Thyroid gland (tissue), 4 donors: ENCODE data around the gene FOXN4. TPM values are rescaled to one million over a fixed set of nuclear protein-coding genes. Genes with fewer than 3 reads are reported as not detected.

Experiments
- DNase-seq, 2 donors: peaks; one replicate each; pipeline ENCODE4 v3.0.0-alpha.2; 2019
- H3K27ac ChIP-seq, 3 donors: fragments of 200-600 bp; sonication (generic); 1 replicate in 2 of 3; 2 replicates in 1 of 3; pipeline ENCODE4 v1.5.1; 2016 to 2019; ENCODE audit warnings: mild to moderate bottlenecking in 1 of 3, moderate library complexity in 1 of 3
- H3K27me3 ChIP-seq: fragments of 200-600 bp; sonication (generic); one replicate; pipeline ENCODE4 v1.5.1; 2019
- H3K36me3 ChIP-seq, 2 donors: fragments of 200-600 bp; sonication (generic); one replicate each; pipeline ENCODE4 v1.5.1; 2016 to 2019
- H3K4me1 ChIP-seq, 2 donors: fragments of 200-600 bp; sonication (generic); one replicate each; pipeline ENCODE4 v1.5.1; 2017 to 2019
- H3K4me3 ChIP-seq, 3 donors: fragments of 200-600 bp; sonication (generic); replicated peaks in 1 of 3; 1 replicate in 2 of 3; 2 replicates in 1 of 3; pipeline ENCODE4 v1.5.1; 2016; ENCODE audit warnings: mild to moderate bottlenecking in 1 of 3
- H3K9me3 ChIP-seq: fragments of 200-600 bp; sonication (generic); one replicate; pipeline ENCODE4 v1.5.1; 2017
- POLR2A ChIP-seq, 2 donors: fragments of 450-650 bp; IDR thresholded peaks; one replicate each; pipeline ENCODE4 v1.6.1; 2017; ENCODE audit warnings: antibody characterized with exemption in 2 of 2, mild to moderate bottlenecking in 2 of 2, moderate library complexity in 1 of 2
- WGBS, 2 donors: methylation state at CpG; one replicate each; pipeline ENCODE4 v1.1.5; 2017; 5-methylcytosine and 5-hydroxymethylcytosine counted together
- intact Hi-C: fragments of 100-400 bp; cut with DNase I; formaldehyde crosslinking; loops from one replicate; pipeline ENCODE4 v1.15.1; 2023
- total RNA-seq, 4 donors: library from RNA; depleted of rRNA; stranded (reverse); fragments of >200 nt; gene quantifications; one replicate each; pipeline ENCODE4 v1.2.3, GENCODE V29; 2016
- TF ChIP-seq, protein P1 (sequence below), 6 experiments: fragments of 200-600 bp in 3 of 6; fragments of 450-650 bp in 3 of 6; sonication (generic) in 3 of 6; IDR thresholded peaks; one replicate each; pipeline ENCODE4 v1.5.1; 2016 to 2019; ENCODE audit warnings: antibody characterized with exemption in 6 of 6, mild to moderate bottlenecking in 2 of 6, inconsistent platforms in 1 of 6, moderate library complexity in 1 of 6

Gene FOXN4
- total RNA-seq, 4 donors from 2014 or later, result not detected

DNA sequence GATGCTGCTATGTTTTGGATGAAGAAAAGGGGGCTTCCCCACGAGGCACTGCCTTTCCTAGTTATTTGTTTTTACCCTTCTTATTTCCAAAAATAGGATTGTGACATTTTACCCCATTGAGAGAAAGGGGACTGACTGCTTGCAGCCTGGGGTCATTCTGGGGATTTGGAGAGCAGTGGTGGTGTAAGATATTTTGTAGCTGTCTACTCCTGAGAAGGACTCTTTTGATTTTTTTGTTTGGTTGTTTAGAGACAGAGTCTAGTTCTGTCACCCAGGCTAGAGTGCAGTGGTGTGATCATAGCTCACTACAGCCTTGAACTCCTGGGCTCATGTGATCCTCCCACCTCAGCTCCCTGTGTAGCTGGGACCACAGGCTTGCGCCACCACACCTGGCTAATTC lies 78.9 kb downstream of the FOXN4 start:
- intact Hi-C loops, result no loop called here
- no peak for DNase-seq
- Histone ChIP-seq H3K4me3 (no peak overlapping the region), H3K4me1 (no peaks in the 10 kb centered on the region), H3K9me3 (no peaks in the 10 kb centered on the region), H3K27me3 (no peaks in the 10 kb centered on the region), H3K36me3 (peaks cover 85 to 90% of the 10 kb centered on the region in 2 donors), H3K27ac (no peak overlapping the region)
- TF ChIP-seq POLR2A (IDR thresholded peaks at IDR 0.05), result no peak
- TF ChIP-seq, protein P1, sequence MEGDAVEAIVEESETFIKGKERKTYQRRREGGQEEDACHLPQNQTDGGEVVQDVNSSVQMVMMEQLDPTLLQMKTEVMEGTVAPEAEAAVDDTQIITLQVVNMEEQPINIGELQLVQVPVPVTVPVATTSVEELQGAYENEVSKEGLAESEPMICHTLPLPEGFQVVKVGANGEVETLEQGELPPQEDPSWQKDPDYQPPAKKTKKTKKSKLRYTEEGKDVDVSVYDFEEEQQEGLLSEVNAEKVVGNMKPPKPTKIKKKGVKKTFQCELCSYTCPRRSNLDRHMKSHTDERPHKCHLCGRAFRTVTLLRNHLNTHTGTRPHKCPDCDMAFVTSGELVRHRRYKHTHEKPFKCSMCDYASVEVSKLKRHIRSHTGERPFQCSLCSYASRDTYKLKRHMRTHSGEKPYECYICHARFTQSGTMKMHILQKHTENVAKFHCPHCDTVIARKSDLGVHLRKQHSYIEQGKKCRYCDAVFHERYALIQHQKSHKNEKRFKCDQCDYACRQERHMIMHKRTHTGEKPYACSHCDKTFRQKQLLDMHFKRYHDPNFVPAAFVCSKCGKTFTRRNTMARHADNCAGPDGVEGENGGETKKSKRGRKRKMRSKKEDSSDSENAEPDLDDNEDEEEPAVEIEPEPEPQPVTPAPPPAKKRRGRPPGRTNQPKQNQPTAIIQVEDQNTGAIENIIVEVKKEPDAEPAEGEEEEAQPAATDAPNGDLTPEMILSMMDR (IDR thresholded peaks at IDR 0.05), result no peak
- WGBS, 2 donors, result 78 to 86% methylated on average over 2 of the region's 2 CpGs

DNA sequence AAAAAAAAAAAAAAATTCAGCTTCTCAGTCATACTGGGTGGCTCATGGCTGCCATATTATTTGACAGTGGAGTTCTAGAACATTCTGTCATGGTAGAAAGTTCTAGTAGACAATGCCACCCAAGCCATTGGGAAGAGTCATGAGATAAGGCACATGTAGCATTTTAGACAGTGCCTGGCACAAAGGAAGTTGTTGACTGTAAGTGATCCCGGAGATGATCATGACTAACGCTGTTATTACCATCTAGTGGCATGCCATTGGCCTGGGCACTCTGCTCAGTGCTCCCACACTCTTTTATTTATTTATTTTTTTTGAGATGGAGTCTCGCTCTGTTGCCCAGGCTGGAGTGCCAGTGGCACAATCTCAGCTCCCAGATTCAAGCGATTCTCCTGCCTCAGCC lies 80.4 kb downstream of the FOXN4 start:
- H3K27me3 ChIP-seq, result no peaks in the 10 kb centered on the region
- no peaks in the 10 kb centered on the region for H3K4me1 ChIP-seq
- intact Hi-C loops, result no loop called here
- no peak overlapping the region for H3K4me3 ChIP-seq
- H3K36me3 ChIP-seq, result peaks cover 84 to 89% of the 10 kb centered on the region in 2 donors
- no peaks in the 10 kb centered on the region for H3K9me3 ChIP-seq
- no peak overlapping the region for H3K27ac ChIP-seq
- 93 to 99% methylated on average over 4 of the region's 4 CpGs for WGBS, 2 donors
- no peak for TF ChIP-seq POLR2A (IDR thresholded peaks at IDR 0.05)
- TF ChIP-seq, protein P1 (IDR thresholded peaks at IDR 0.05), result no peak
- DNase-seq, result no peak

Other genes starting within 250 kb of the FOXN4 start
- 10 to 100 TPM in 3 of 4 donors, 1 to 10 TPM in 1; 7.6 to 34.5 (median 16.7) TPM for gene ALKBH2, start 215.8 kb downstream of the FOXN4 start, total RNA-seq
- gene UNG, start 211.7 kb downstream of the FOXN4 start, total RNA-seq, result 10 to 100 TPM; 33.1 to 45.5 (median 37.5) TPM
- gene ACACB, start 192.7 kb downstream of the FOXN4 start, total RNA-seq, result 100 to 1,000 TPM; 115 to 178 (median 140) TPM
- under 1 TPM in 3 of 4 donors, not detected in 1; 0.13 to 0.88 (median 0.67) TPM for gene MYO1H, start 38.6 kb upstream of the FOXN4 start, total RNA-seq
- gene KCTD10, start 168.0 kb upstream of the FOXN4 start, total RNA-seq, result 100 to 1,000 TPM in 1 of 4 donors, 10 to 100 TPM in 3; 70.3 to 149 (median 85.4) TPM
- gene UBE3B, start 168.3 kb upstream of the FOXN4 start, total RNA-seq, result 10 to 100 TPM; 52.2 to 72.5 (median 65.5) TPM